Measurements from ENCODE around the gene FABP1. TPM values are rescaled to one million over a fixed set of nuclear protein-coding genes. Genes with fewer than 3 reads are reported as not detected.

FABP1 gene
- total and polyA plus RNA-seq, 2 of the 8 experiments (the other 6 are each of a cell fraction or from before 2014, with no cell fraction given), result 0.09 TPM; not detected in 1

- DNase-seq (ENCODE audit: low read depth in 1 of 2, low spot score in 2 of 2) (no peak), FAIRE-seq (no peak)
- Histone ChIP-seq H3K56ac (replicated peaks; ENCODE audit: insufficient read length, low read depth, low read length) (no peak overlapping the region), H4K20me1 (replicated peaks in 1 of 2; ENCODE audit: control insufficient read depth in 1 of 2, insufficient read depth in 2 of 2, low read length in 2 of 2) (no peaks in the 10 kb centered on the region), H3K4me2 (ENCODE audit: insufficient read depth in 1 of 2, low read depth in 2 of 2, low read length in 2 of 2) (no peak overlapping the region), H3K4me1 (replicated peaks in 1 of 4; ENCODE audit: control insufficient read depth in 3 of 4, insufficient read depth in 4 of 4, low read length in 3 of 4) (no peaks in the 10 kb centered on the region), H4K8ac (ENCODE audit: extremely low read depth, insufficient read depth, low read length) (no peak overlapping the region), H3K9ac (replicated peaks in 1 of 4; ENCODE audit: extremely low read depth in 1 of 4, low read depth in 3 of 4, low read length in 3 of 4) (no peak overlapping the region), H2BK20ac (ENCODE audit: low read length) (no peak overlapping the region), H4K5ac (ENCODE audit: insufficient read length, low read depth, low read length) (no peak overlapping the region), H2BK120ac (replicated peaks; ENCODE audit: low read depth, low read length) (no peak overlapping the region), H3K4me3 (ENCODE audit: extremely low read depth in 1 of 4, insufficient read depth in 2 of 4, low read depth in 3 of 4, low read length in 4 of 4) (no peak overlapping the region), H3K79me1 (ENCODE audit: low read depth, low read length) (no peaks in the 10 kb centered on the region), H3K23ac (ENCODE audit: insufficient read length) (no peak overlapping the region), H3K36me3 (ENCODE audit: control insufficient read depth in 2 of 4, insufficient read depth in 4 of 4, low read length in 3 of 4) (no peaks in the 10 kb centered on the region), H3K14ac (ENCODE audit: insufficient read length) (no peak overlapping the region), H3K27ac (ENCODE audit: low read depth, low read length) (no peak overlapping the region), H3K79me2 (ENCODE audit: control insufficient read depth in 1 of 2, insufficient read depth in 2 of 2, low read length in 2 of 2) (no peaks in the 10 kb centered on the region), H3K9me3 (ENCODE audit: insufficient read depth in 2 of 2, low read depth in 1 of 2, low read length in 1 of 2) (no peaks in the 10 kb centered on the region), H2AFZ (ENCODE audit: low read length) (no peak overlapping the region), H2BK15ac (ENCODE audit: low read length) (no peak overlapping the region), H3K27me3 (replicated peaks in 1 of 4; ENCODE audit: control insufficient read depth in 3 of 4, extremely low read depth in 1 of 4, insufficient read depth in 3 of 4, low read length in 3 of 4) (no peaks in the 10 kb centered on the region), H2AK5ac (ENCODE audit: low read depth, low read length) (peak overlapping the region; percentile 20; the same call in 1 of the 2 replicates), H2BK5ac (ENCODE audit: low read depth, low read length) (no peak overlapping the region), H3K18ac (ENCODE audit: extremely low read depth, low read length) (no peak overlapping the region), H3K23me2 (ENCODE audit: low read depth, low read length) (no peaks in the 10 kb centered on the region), H2BK12ac (ENCODE audit: low read depth, low read length) (no peak overlapping the region), H3K4ac (replicated peaks; ENCODE audit: insufficient read length, low read depth, low read length) (no peak overlapping the region), H4K91ac (replicated peaks; ENCODE audit: insufficient read length, low read length) (no peak overlapping the region)
- ChIA-PET POLR2A (ENCODE audit: partially characterized antibody) (interaction anchor here (1.0 kb wide), 1 partner anchor 73 kb away, joined by 5 read pairs; the partner anchor contains the start of gene RNU2-63P), CTCF (ENCODE audit: partially characterized antibody) (interaction anchor here (1.6 to 1.7 kb wide), 2 partner anchors 29 to 72 kb away, joined by 4 to 6 read pairs; no protein-coding TSS in a partner anchor)
- WGBS, 2 experiments (ENCODE audit: extremely low coverage in 1 of 2, insufficient coverage in 1 of 2, insufficient read length in 1 of 2, insufficient replicate concordance in 2 of 2, low coverage in 1 of 2, low lambda C conversion rate in 2 of 2, missing lambda C conversion rate in 1 of 2), result 94% methylated on average over 2 of the region's 2 CpGs; no CpG with 5 or more reads in 1 of the 2 experiments
- TF ChIP-seq MAX (IDR thresholded peaks at IDR 0.05) (no peak), SAP30 (IDR thresholded peaks at IDR 0.05; ENCODE audit: insufficient read depth, insufficient replicate concordance, low read length) (no peak), CEBPB (IDR thresholded peaks at IDR 0.05; ENCODE audit: low read depth, low read length) (no peak), KDM5A (IDR thresholded peaks at IDR 0.05; ENCODE audit: low read length) (no peak), SP4 (IDR thresholded peaks at IDR 0.05; ENCODE audit: low read length) (no peak), JUND (IDR thresholded peaks at IDR 0.05; ENCODE audit: low read length) (no peak), SP2 (IDR thresholded peaks at IDR 0.05; ENCODE audit: low read length) (no peak), EZH2 (IDR thresholded peaks at IDR 0.05; ENCODE audit: low read depth, low read length, severe bottlenecking) (no peak), RBBP5 (IDR thresholded peaks at IDR 0.05; ENCODE audit: borderline replicate concordance, low read depth, low read length) (no peak), RNF2 (IDR thresholded peaks at IDR 0.05; ENCODE audit: borderline replicate concordance, low read depth, low read length, missing control alignments, poor library complexity, severe bottlenecking) (no peak), NRF1 (IDR thresholded peaks at IDR 0.05; ENCODE audit: low read depth, low read length) (no peak), MAFK (IDR thresholded peaks at IDR 0.05; ENCODE audit: low read depth, low read length) (no peak), CTBP2 (IDR thresholded peaks at IDR 0.05; ENCODE audit: borderline replicate concordance, insufficient read depth, insufficient read length, low read length) (no peak), EP300 (IDR thresholded peaks at IDR 0.05; ENCODE audit: borderline replicate concordance in 1 of 2, low read depth in 2 of 2, low read length in 2 of 2) (no peak)
Observed at GRCh38 chr2:88088999-88089398, 38.9 kb downstream of the FABP1 start.

Measured in H1 (cell line).